ENCODE results near the gene THSD7A.

Gene THSD7A

GRCh38 chr7:11489280-11489679, 342.7 kb downstream of the THSD7A start:
- DNase-seq: no peak

GRCh38 chr7:11486271-11486670, 345.7 kb downstream of the THSD7A start:
- DNase-seq: no peak

GRCh38 chr7:11485636-11486035, 346.4 kb downstream of the THSD7A start:
- no peak for DNase-seq

GRCh38 chr7:11480143-11480542, 351.9 kb downstream of the THSD7A start:
- DNase-seq: no peak

- DNase-seq: no peak
Observed at GRCh38 chr7:11478882-11479281, 353.1 kb downstream of the THSD7A start.

- DNase-seq: no peak
Observed at GRCh38 chr7:11478426-11478825, 353.6 kb downstream of the THSD7A start.

- no peak for DNase-seq
Observed at GRCh38 chr7:11474902-11475585, 357.0 kb downstream of the THSD7A start.

GRCh38 chr7:11473807-11474424, 358.1 kb downstream of the THSD7A start:
- no peak for DNase-seq

GRCh38 chr7:11473220-11473619, 358.8 kb downstream of the THSD7A start:
- no peak for DNase-seq

- no peak for DNase-seq
Observed at GRCh38 chr7:11472646-11473045, 359.4 kb downstream of the THSD7A start.

- no peak for DNase-seq
Observed at GRCh38 chr7:11471255-11471654, 360.7 kb downstream of the THSD7A start.

GRCh38 chr7:11469028-11469745, 362.8 kb downstream of the THSD7A start:
- DNase-seq: no peak

- DNase-seq: no peak
Observed at GRCh38 chr7:11466517-11467105, 365.4 kb downstream of the THSD7A start.

GRCh38 chr7:11464624-11465023, 367.4 kb downstream of the THSD7A start:
- no peak for DNase-seq

- DNase-seq: no peak
Observed at GRCh38 chr7:11461946-11462345, 370.1 kb downstream of the THSD7A start.

- no peak for DNase-seq
Observed at GRCh38 chr7:11458736-11459483, 373.1 kb downstream of the THSD7A start.

GRCh38 chr7:11457419-11457818, 374.6 kb downstream of the THSD7A start:
- no peak for DNase-seq

- no peak for DNase-seq
Observed at GRCh38 chr7:11456574-11456973, 375.4 kb downstream of the THSD7A start.

- no peak for DNase-seq
Observed at GRCh38 chr7:11452476-11452875, 379.5 kb downstream of the THSD7A start.

- no peak for DNase-seq
Observed at GRCh38 chr7:11450281-11450680, 381.7 kb downstream of the THSD7A start.

GRCh38 chr7:11449316-11449715, 382.7 kb downstream of the THSD7A start:
- DNase-seq: no peak

GRCh38 chr7:11448323-11448722, 383.7 kb downstream of the THSD7A start:
- DNase-seq: no peak

GRCh38 chr7:11447106-11447505, 384.9 kb downstream of the THSD7A start:
- no peak for DNase-seq

Measured in CD4-positive, alpha-beta T cell treated with Interleukin-21 for 1 hour (primary cell).